Measurements from ENCODE around the gene YARS1. TPM values are rescaled to one million over a fixed set of nuclear protein-coding genes. Genes with fewer than 3 reads are reported as not detected.

YARS1 gene
- polyA plus RNA-seq, 1 donor (not counting 4 experiments of a cell fraction or from before 2014, with no cell fraction given) = 68.4 TPM

GRCh38 chr1:32860566-32860965, 43.4 kb upstream of the YARS1 start:
- no peaks in the 10 kb centered on the region for H4K20me1 ChIP-seq (ENCODE audit: control insufficient read depth, extremely low read depth, insufficient read depth, low read length)
- no peaks in the 10 kb centered on the region for H3K79me2 ChIP-seq (ENCODE audit: control insufficient read depth, insufficient read depth, low read length)
- TF ChIP-seq CTCF (optimal IDR thresholded peaks at IDR 0.05 in 1 of 3, IDR thresholded peaks at IDR 0.05 in 1 of 3, conservative IDR thresholded peaks at IDR 0.05 in 1 of 3; ENCODE audit: extremely low read depth in 1 of 3, insufficient read depth in 2 of 3, low read length in 3 of 3) (no peak), EZH2 (IDR thresholded peaks at IDR 0.05; ENCODE audit: low read length) (no peak)
- no peak overlapping the region for H3K9ac ChIP-seq (ENCODE audit: control insufficient read depth, extremely low read depth, insufficient read depth, low read length)
- H3K9me3 ChIP-seq (ENCODE audit: control insufficient read depth, low read depth, low read length) = no peaks in the 10 kb centered on the region
- FAIRE-seq (peak; percentile 5), DNase-seq (ENCODE audit: low read depth, low spot score) (no peak)
- H3K27me3 ChIP-seq (ENCODE audit: control insufficient read depth, extremely low read depth, insufficient read depth, low read length) = no peaks in the 10 kb centered on the region
- no peaks in the 10 kb centered on the region for H3K9me1 ChIP-seq (ENCODE audit: control insufficient read depth, extremely low read depth, insufficient read depth, low read length)
- peaks cover 1 to 9% of the 10 kb centered on the region in 2 experiments for H3K36me3 ChIP-seq (ENCODE audit: control insufficient read depth in 2 of 2, extremely low read depth in 1 of 2, insufficient read depth in 2 of 2, low read length in 2 of 2)
- H3K4me1 ChIP-seq (ENCODE audit: control insufficient read depth, extremely low read depth, insufficient read depth, low read length) = peaks cover 14% of the 10 kb centered on the region
- dilution Hi-C loops (cut with MboI; ENCODE audit: extremely low pct_ligation_motif_present, low sequenced_read_pairs) = no loop called here
- H2AFZ ChIP-seq (ENCODE audit: control insufficient read depth, low read length) = no peak overlapping the region
- no peak overlapping the region for H3K27ac ChIP-seq (ENCODE audit: control insufficient read depth, insufficient read depth, low read length)
- H3K4me3 ChIP-seq (ENCODE audit: control insufficient read depth in 2 of 3, extremely low read depth in 1 of 3, insufficient read depth in 2 of 3, low read depth in 1 of 3, low read length in 3 of 3) = no peak overlapping the region
- H3K4me2 ChIP-seq (ENCODE audit: control insufficient read depth, extremely low read depth, insufficient read depth, low read depth, low read length) = no peak overlapping the region

GRCh38 chr1:32859915-32860314, 42.8 kb upstream of the YARS1 start:
- Histone ChIP-seq H3K4me3 (ENCODE audit: control insufficient read depth in 2 of 3, extremely low read depth in 1 of 3, insufficient read depth in 2 of 3, low read depth in 1 of 3, low read length in 3 of 3) (no peak overlapping the region), H3K36me3 (ENCODE audit: control insufficient read depth in 2 of 2, extremely low read depth in 1 of 2, insufficient read depth in 2 of 2, low read length in 2 of 2) (peaks cover 1 to 9% of the 10 kb centered on the region in 2 experiments)
- no peak for FAIRE-seq

More at GRCh38 chr1:32859915-32860314, 42.8 kb upstream of the YARS1 start:
- H3K9ac ChIP-seq (ENCODE audit: control insufficient read depth, extremely low read depth, insufficient read depth, low read length) = no peak overlapping the region
- dilution Hi-C loops (cut with MboI; ENCODE audit: extremely low pct_ligation_motif_present, low sequenced_read_pairs) = no loop called here
- no peaks in the 10 kb centered on the region for H3K27me3 ChIP-seq (ENCODE audit: control insufficient read depth, extremely low read depth, insufficient read depth, low read length)
- no peak for DNase-seq (ENCODE audit: low read depth, low spot score)
- no peaks in the 10 kb centered on the region for H3K79me2 ChIP-seq (ENCODE audit: control insufficient read depth, insufficient read depth, low read length)
- H3K9me1 ChIP-seq (ENCODE audit: control insufficient read depth, extremely low read depth, insufficient read depth, low read length) = no peaks in the 10 kb centered on the region
- H3K27ac ChIP-seq (ENCODE audit: control insufficient read depth, insufficient read depth, low read length) = no peak overlapping the region
- peaks cover 14% of the 10 kb centered on the region for H3K4me1 ChIP-seq (ENCODE audit: control insufficient read depth, extremely low read depth, insufficient read depth, low read length)
- no peak overlapping the region for H2AFZ ChIP-seq (ENCODE audit: control insufficient read depth, low read length)
- H4K20me1 ChIP-seq (ENCODE audit: control insufficient read depth, extremely low read depth, insufficient read depth, low read length) = no peaks in the 10 kb centered on the region
- TF ChIP-seq EZH2 (IDR thresholded peaks at IDR 0.05; ENCODE audit: low read length) (no peak), CTCF (optimal IDR thresholded peaks at IDR 0.05 in 1 of 3, IDR thresholded peaks at IDR 0.05 in 1 of 3, conservative IDR thresholded peaks at IDR 0.05 in 1 of 3; ENCODE audit: extremely low read depth in 1 of 3, insufficient read depth in 2 of 3, low read length in 3 of 3) (no peak)
- no peaks in the 10 kb centered on the region for H3K9me3 ChIP-seq (ENCODE audit: control insufficient read depth, low read depth, low read length)
- H3K4me2 ChIP-seq (ENCODE audit: control insufficient read depth, extremely low read depth, insufficient read depth, low read depth, low read length) = no peak overlapping the region
